Mammary epithelial cell (primary cell): ENCODE data around the gene CHST1.

ENCODE experiments used
- CTCF ChIP-seq, 2 donors: IDR thresholded peaks in 1 of 2; conservative IDR thresholded peaks in 1 of 2; 2 replicates each; pipeline ENCODE4 v1.5.1; 2011 to 2012; ENCODE audit warnings: inconsistent platforms in 2 of 2, low read length in 2 of 2, mild to moderate bottlenecking in 2 of 2, control low read depth in 1 of 2, low read depth in 1 of 2; ENCODE audit not compliant: insufficient read depth in 1 of 2; ENCODE audit errors: extremely low read depth in 1 of 2
- EZH2 ChIP-seq: IDR thresholded peaks from 2 replicates; pipeline ENCODE4 v1.6.1; 2012; ENCODE audit warnings: low read length, inconsistent platforms, borderline replicate concordance

- TF ChIP-seq EZH2 (no peak), CTCF (conservative IDR thresholded peaks at IDR 0.05 in 1 of 2, IDR thresholded peaks at IDR 0.05 in 1 of 2; ENCODE audit: extremely low read depth in 1 of 2, insufficient read depth in 1 of 2, low read depth in 1 of 2, low read length in 2 of 2) (no peak)
Observed at GRCh38 chr11:45647329-45647728, 18.1 kb downstream of the CHST1 start.
